Body of pancreas (tissue), 4 donors: ENCODE data around the gene SPRED2.

Experiments used
- POLR2A ChIP-seq, 3 donors: fragments of 450-650 bp; IDR thresholded peaks; one replicate each; pipeline ENCODE4 v1.6.1; 2016; ENCODE audit warnings: antibody characterized with exemption in 3 of 3, mild to moderate bottlenecking in 2 of 3
- TF ChIP-seq, protein P1 (sequence below), 7 experiments: fragments of 450-650 bp in 4 of 7; fragments of 200-600 bp in 3 of 7; sonication (generic) in 3 of 7; IDR thresholded peaks; one replicate each; pipeline ENCODE4 v1.5.1; 2016 to 2019; ENCODE audit warnings: antibody characterized with exemption in 7 of 7

DNA sequence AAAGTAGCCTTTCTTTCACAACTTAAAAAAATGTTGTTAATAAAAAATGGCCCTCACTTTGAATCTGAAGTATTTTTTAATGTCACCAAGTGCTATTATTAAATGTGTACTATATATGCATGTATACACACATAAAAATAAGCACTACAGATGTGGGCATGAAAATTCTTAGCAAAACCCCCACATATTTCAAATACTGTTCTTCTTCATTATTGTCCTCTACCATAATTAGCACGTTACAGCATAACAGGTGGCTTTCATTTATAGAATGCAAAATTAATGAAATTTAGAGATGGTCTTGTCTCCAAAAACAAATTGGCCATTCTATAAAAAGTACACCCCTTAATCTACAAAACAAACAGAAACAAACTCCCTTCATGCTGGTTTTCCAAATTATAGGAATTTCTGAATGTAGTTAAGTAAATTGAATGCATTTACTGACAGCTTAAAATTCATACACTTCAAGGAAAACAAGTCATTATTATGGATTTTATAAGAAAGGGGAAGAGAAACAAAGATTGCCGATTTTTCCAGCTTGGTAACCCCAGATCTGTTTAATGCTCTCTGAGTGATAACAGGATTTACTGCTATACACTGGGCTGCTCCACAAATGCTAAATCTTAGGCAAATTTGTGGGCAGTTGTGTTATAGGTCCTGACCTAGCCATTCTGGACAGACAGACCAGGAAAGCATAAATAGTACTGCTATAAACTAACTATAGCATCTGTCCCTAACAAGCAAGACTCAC lies 67.2 kb downstream of the SPRED2 start:
- TF ChIP-seq, protein P1, sequence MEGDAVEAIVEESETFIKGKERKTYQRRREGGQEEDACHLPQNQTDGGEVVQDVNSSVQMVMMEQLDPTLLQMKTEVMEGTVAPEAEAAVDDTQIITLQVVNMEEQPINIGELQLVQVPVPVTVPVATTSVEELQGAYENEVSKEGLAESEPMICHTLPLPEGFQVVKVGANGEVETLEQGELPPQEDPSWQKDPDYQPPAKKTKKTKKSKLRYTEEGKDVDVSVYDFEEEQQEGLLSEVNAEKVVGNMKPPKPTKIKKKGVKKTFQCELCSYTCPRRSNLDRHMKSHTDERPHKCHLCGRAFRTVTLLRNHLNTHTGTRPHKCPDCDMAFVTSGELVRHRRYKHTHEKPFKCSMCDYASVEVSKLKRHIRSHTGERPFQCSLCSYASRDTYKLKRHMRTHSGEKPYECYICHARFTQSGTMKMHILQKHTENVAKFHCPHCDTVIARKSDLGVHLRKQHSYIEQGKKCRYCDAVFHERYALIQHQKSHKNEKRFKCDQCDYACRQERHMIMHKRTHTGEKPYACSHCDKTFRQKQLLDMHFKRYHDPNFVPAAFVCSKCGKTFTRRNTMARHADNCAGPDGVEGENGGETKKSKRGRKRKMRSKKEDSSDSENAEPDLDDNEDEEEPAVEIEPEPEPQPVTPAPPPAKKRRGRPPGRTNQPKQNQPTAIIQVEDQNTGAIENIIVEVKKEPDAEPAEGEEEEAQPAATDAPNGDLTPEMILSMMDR (IDR thresholded peaks at IDR 0.05): no peak
- TF ChIP-seq POLR2A (IDR thresholded peaks at IDR 0.05): no peak
